ENCODE data around the gene AMER3. TPM values are rescaled to one million over a fixed set of nuclear protein-coding genes. Genes with fewer than 3 reads are reported as not detected.

The AMER3 gene
- total RNA-seq, 1 experiment from 2014 or later, result not detected

- Histone ChIP-seq H3K36me3 (ENCODE audit: control insufficient read depth, insufficient read depth, low read length) (no peaks in the 10 kb centered on the region), H3K4me1 (ENCODE audit: control insufficient read depth, insufficient read depth, low read length) (no peaks in the 10 kb centered on the region), H3K27me3 (ENCODE audit: control insufficient read depth, insufficient read depth, low read length) (0 out of 2 replicates have a peak, but pooled peaks cover 2% of the 10 kb centered on the region), H3K9me3 (ENCODE audit: control insufficient read depth, insufficient read depth, low read depth, low read length) (no peaks in the 10 kb centered on the region), H3K27ac (ENCODE audit: low read length) (no peak overlapping the region), H3K4me3 (ENCODE audit: low read depth in 2 of 2, low read length in 2 of 2) (no peak overlapping the region)
- ChIA-PET CTCF (no interaction called here), POLR2A (no interaction called here)
- no peak for ATAC-seq
- BruUV-seq (replicated peaks), result no TSS peak
- no peak for DNase-seq (ENCODE audit: low read depth, low spot score)
- intact Hi-C loops (cut with micrococcal nuclease; ENCODE audit: unreplicated experiment) (no loop called here), in situ Hi-C loops (cut with HindIII; ENCODE audit: low pct_unique_long_range_greater_than_20kb, low sequenced_read_pairs) (no loop called here)
- TF ChIP-seq TCF7L2 (IDR thresholded peaks at IDR 0.05; ENCODE audit: low read depth, low read length) (no peak), POLR2AphosphoS5 (IDR thresholded peaks at IDR 0.05; ENCODE audit: low read depth, low read length) (no peak), SIN3A (IDR thresholded peaks at IDR 0.05; ENCODE audit: borderline replicate concordance, insufficient read depth, low read depth, low read length) (no peak)
- TF ChIP-seq, protein P1, sequence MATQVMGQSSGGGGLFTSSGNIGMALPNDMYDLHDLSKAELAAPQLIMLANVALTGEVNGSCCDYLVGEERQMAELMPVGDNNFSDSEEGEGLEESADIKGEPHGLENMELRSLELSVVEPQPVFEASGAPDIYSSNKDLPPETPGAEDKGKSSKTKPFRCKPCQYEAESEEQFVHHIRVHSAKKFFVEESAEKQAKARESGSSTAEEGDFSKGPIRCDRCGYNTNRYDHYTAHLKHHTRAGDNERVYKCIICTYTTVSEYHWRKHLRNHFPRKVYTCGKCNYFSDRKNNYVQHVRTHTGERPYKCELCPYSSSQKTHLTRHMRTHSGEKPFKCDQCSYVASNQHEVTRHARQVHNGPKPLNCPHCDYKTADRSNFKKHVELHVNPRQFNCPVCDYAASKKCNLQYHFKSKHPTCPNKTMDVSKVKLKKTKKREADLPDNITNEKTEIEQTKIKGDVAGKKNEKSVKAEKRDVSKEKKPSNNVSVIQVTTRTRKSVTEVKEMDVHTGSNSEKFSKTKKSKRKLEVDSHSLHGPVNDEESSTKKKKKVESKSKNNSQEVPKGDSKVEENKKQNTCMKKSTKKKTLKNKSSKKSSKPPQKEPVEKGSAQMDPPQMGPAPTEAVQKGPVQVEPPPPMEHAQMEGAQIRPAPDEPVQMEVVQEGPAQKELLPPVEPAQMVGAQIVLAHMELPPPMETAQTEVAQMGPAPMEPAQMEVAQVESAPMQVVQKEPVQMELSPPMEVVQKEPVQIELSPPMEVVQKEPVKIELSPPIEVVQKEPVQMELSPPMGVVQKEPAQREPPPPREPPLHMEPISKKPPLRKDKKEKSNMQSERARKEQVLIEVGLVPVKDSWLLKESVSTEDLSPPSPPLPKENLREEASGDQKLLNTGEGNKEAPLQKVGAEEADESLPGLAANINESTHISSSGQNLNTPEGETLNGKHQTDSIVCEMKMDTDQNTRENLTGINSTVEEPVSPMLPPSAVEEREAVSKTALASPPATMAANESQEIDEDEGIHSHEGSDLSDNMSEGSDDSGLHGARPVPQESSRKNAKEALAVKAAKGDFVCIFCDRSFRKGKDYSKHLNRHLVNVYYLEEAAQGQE (IDR thresholded peaks at IDR 0.05; ENCODE audit: insufficient read depth in 1 of 2, low read depth in 2 of 2, low read length in 1 of 2), result no peak
- TF ChIP-seq, protein P2, sequence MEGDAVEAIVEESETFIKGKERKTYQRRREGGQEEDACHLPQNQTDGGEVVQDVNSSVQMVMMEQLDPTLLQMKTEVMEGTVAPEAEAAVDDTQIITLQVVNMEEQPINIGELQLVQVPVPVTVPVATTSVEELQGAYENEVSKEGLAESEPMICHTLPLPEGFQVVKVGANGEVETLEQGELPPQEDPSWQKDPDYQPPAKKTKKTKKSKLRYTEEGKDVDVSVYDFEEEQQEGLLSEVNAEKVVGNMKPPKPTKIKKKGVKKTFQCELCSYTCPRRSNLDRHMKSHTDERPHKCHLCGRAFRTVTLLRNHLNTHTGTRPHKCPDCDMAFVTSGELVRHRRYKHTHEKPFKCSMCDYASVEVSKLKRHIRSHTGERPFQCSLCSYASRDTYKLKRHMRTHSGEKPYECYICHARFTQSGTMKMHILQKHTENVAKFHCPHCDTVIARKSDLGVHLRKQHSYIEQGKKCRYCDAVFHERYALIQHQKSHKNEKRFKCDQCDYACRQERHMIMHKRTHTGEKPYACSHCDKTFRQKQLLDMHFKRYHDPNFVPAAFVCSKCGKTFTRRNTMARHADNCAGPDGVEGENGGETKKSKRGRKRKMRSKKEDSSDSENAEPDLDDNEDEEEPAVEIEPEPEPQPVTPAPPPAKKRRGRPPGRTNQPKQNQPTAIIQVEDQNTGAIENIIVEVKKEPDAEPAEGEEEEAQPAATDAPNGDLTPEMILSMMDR (IDR thresholded peaks at IDR 0.05), result no peak
Measured at GRCh38 chr2:130778781-130779180, 23.4 kb downstream of the AMER3 start.

DNA sequence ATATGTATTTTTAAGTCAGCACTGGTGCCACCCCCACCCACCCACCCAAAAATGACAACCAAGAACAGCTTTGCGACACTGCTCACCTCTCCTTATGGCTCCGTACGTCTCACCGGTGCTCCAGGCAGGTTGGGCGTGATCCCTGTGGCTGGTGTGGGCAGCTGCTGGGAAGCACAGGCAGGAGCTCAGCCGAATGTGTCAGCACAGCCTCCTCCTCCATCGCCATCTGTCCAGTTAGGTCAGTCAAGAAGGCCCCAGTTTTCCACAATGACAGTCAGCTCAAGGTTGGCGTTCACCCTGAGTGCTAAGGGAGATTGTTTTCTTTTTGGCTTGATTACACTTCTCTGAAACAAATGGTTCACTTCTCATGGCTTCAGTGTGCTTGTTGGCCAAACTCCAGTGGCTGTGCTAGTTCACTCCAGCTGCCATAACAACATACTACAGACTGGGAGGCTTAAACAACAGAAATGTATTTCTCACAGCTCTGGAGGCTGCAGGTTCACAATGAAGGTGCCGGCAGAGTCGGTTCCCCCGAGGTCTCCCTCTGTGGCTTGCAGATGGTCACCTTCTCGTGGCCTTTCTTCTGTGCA, 30.2 kb downstream of the AMER3 start:
- POLR2A ChIA-PET, result no interaction called here
- Histone ChIP-seq H3K9me3 (ENCODE audit: control insufficient read depth, insufficient read depth, low read depth, low read length) (no peaks in the 10 kb centered on the region), H3K36me3 (ENCODE audit: control insufficient read depth, insufficient read depth, low read length) (no peaks in the 10 kb centered on the region), H3K27ac (ENCODE audit: low read length) (no peak overlapping the region), H3K27me3 (ENCODE audit: control insufficient read depth, insufficient read depth, low read length) (no peaks in the 10 kb centered on the region), H3K4me1 (ENCODE audit: control insufficient read depth, insufficient read depth, low read length) (no peaks in the 10 kb centered on the region), H3K4me3 (ENCODE audit: low read depth in 2 of 2, low read length in 2 of 2) (no peak overlapping the region)
- in situ Hi-C loops (cut with HindIII; ENCODE audit: low pct_unique_long_range_greater_than_20kb, low sequenced_read_pairs), result no loop called here
- CTCF ChIA-PET, result no interaction called here
- no peak for ATAC-seq
- DNase-seq (ENCODE audit: low read depth, low spot score), result no peak
- BruUV-seq (replicated peaks), result no TSS peak
- intact Hi-C loops (cut with micrococcal nuclease; ENCODE audit: unreplicated experiment), result no loop called here
- TF ChIP-seq, protein P1 (IDR thresholded peaks at IDR 0.05; ENCODE audit: insufficient read depth in 1 of 2, low read depth in 2 of 2, low read length in 1 of 2), result no peak
- TF ChIP-seq POLR2AphosphoS5 (IDR thresholded peaks at IDR 0.05; ENCODE audit: low read depth, low read length), result no peak
- no peak for TF ChIP-seq TCF7L2 (IDR thresholded peaks at IDR 0.05; ENCODE audit: low read depth, low read length)
- TF ChIP-seq SIN3A (IDR thresholded peaks at IDR 0.05; ENCODE audit: borderline replicate concordance, insufficient read depth, low read depth, low read length), result no peak
- TF ChIP-seq, protein P2 (IDR thresholded peaks at IDR 0.05), result no peak

Data from Panc1 (cell line).